Endothelial cell of umbilical vein (primary cell): ENCODE results near the gene UNC5C. TPM values are rescaled to one million over a fixed set of nuclear protein-coding genes. Genes with fewer than 3 reads are reported as not detected.

ENCODE experiments used
- BruUV-seq: library from RNA; stranded (reverse); fragments of 400-500 nt; replicated peaks from 2 replicates; lab custom pipeline; 2021; lab: Mats Ljungman, UMichigan
- CTCF ChIA-PET: fragments of 300-600, 350-600 bp; sonication (Branson Sonifier 250); formaldehyde crosslinking; loops from one replicate; lab custom pipeline; 2021; ENCODE audit warnings: antibody characterized with exemption, inconsistent platforms; lab: Charles Lee
- POLR2A ChIA-PET: fragments of 300-600, 350-600 bp; sonication (Branson Sonifier 250); formaldehyde crosslinking; loops from one replicate; lab custom pipeline; 2021; ENCODE audit warnings: antibody characterized with exemption, inconsistent platforms; lab: Charles Lee
- DNase-seq: peaks from one replicate; pipeline ENCODE4 v3.0.0-alpha.2; 2011; ENCODE audit warnings: low read depth, low spot score
- FAIRE-seq: peaks from 2 replicates; lab custom pipeline; 2011; peaks lifted over from hg19 to GRCh38; lab: Jason Lieb, UNC
- H2AFZ ChIP-seq: 2 replicates; pipeline ENCODE4 v1.6.0; 2012; ENCODE audit warnings: low read depth, low read length, control low read depth, inconsistent platforms
- H3K27ac ChIP-seq: 2 replicates; pipeline ENCODE4 v1.5.1; 2011; ENCODE audit warnings: low read depth, mild to moderate bottlenecking, control low read depth, low read length, moderate library complexity; ENCODE audit not compliant: insufficient read depth
- H3K27me3 ChIP-seq, 2 experiments: 2 replicates each; pipeline versions ENCODE4 v1.6.0 to v1.6.1; 2011; ENCODE audit warnings: low read length in 2 of 2, mixed read lengths in 1 of 2; ENCODE audit not compliant: control insufficient read depth in 2 of 2, insufficient read depth in 2 of 2
- H3K36me3 ChIP-seq, 2 experiments: 2 replicates in 1 of 2; 3 replicates in 1 of 2; pipeline ENCODE4 v1.5.1; 2011; ENCODE audit warnings: low read length in 2 of 2, mild to moderate bottlenecking in 1 of 2, moderate library complexity in 1 of 2; ENCODE audit not compliant: control insufficient read depth in 2 of 2, insufficient read depth in 2 of 2; ENCODE audit errors: extremely low read depth in 1 of 2
- H3K4me1 ChIP-seq: 3 replicates; pipeline ENCODE4 v1.5.1; 2011; ENCODE audit warnings: mild to moderate bottlenecking, low read length; ENCODE audit not compliant: control insufficient read depth, insufficient read depth; ENCODE audit errors: extremely low read depth
- H3K4me2 ChIP-seq: 2 replicates; pipeline ENCODE4 v1.6.1; 2011; ENCODE audit warnings: low read length, control low read depth, mixed read lengths; ENCODE audit not compliant: insufficient read depth
- H3K4me3 ChIP-seq, 3 experiments: fragments of 200-600 bp in 1 of 3; sonication (generic), shearing (Covaris generic) in 1 of 3; replicated peaks in 1 of 3; 2 replicates each; pipeline ENCODE4 v1.5.1; 2011 to 2016; ENCODE audit warnings: control low read depth in 3 of 3, low read length in 3 of 3, mild to moderate bottlenecking in 2 of 3, inconsistent platforms in 1 of 3, low read depth in 1 of 3, moderate library complexity in 1 of 3; ENCODE audit not compliant: insufficient read depth in 1 of 3
- H3K79me2 ChIP-seq: 2 replicates; pipeline ENCODE4 v1.6.0; 2012; ENCODE audit warnings: low read length, inconsistent platforms; ENCODE audit not compliant: control insufficient read depth, insufficient read depth
- H3K9ac ChIP-seq: replicated peaks from 2 replicates; pipeline ENCODE3; 2011; ENCODE audit warnings: low read length, control low read depth; ENCODE audit not compliant: insufficient read depth; ENCODE audit errors: extremely low read depth
- H3K9me1 ChIP-seq: replicated peaks from 3 replicates; pipeline ENCODE4 v1.6.0; 2011; ENCODE audit warnings: mild to moderate bottlenecking, low read length; ENCODE audit not compliant: control insufficient read depth, insufficient read depth; ENCODE audit errors: extremely low read depth
- H3K9me3 ChIP-seq: replicated peaks from 2 replicates; pipeline ENCODE4 v1.5.1; 2012; ENCODE audit warnings: low read length, inconsistent platforms; ENCODE audit not compliant: control insufficient read depth, insufficient read depth
- H4K20me1 ChIP-seq: replicated peaks from 2 replicates; pipeline ENCODE3; 2011; ENCODE audit warnings: mild to moderate bottlenecking, low read length; ENCODE audit not compliant: control insufficient read depth, insufficient read depth; ENCODE audit errors: extremely low read depth
- CTCF ChIP-seq, 2 donors: IDR thresholded peaks; 1 replicate in 1 of 2; 2 replicates in 1 of 2; pipeline ENCODE4 v1.5.1; 2011; ENCODE audit warnings: low read length in 2 of 2, mild to moderate bottlenecking in 2 of 2, moderate library complexity in 2 of 2, control low read depth in 1 of 2, inconsistent platforms in 1 of 2, low read depth in 1 of 2; ENCODE audit not compliant: insufficient read depth in 1 of 2; ENCODE audit errors: extremely low read depth in 1 of 2
- EZH2 ChIP-seq: IDR thresholded peaks from 2 replicates; pipeline ENCODE4 v1.6.1; 2012; ENCODE audit warnings: borderline replicate concordance, low read depth, mild to moderate bottlenecking, moderate library complexity, low read length, inconsistent platforms; ENCODE audit not compliant: severe bottlenecking
- FOS ChIP-seq: IDR thresholded peaks from 2 replicates; pipeline ENCODE4 v1.6.1; 2011; ENCODE audit warnings: mild to moderate bottlenecking, low read length, moderate library complexity, borderline replicate concordance; ENCODE audit not compliant: insufficient read depth
- GATA2 ChIP-seq: IDR thresholded peaks from 2 replicates; pipeline ENCODE4 v1.7.0; 2011; ENCODE audit warnings: low read depth, mild to moderate bottlenecking, moderate library complexity, mixed read lengths, low read length; ENCODE audit not compliant: insufficient read length, insufficient read depth
- JUN ChIP-seq: IDR thresholded peaks from 2 replicates; pipeline ENCODE4 v1.6.1; 2011; ENCODE audit warnings: borderline replicate concordance, low read depth; ENCODE audit not compliant: insufficient read length, insufficient read depth
- MAX ChIP-seq: IDR thresholded peaks from 2 replicates; pipeline ENCODE4 v1.6.1; 2011; ENCODE audit not compliant: insufficient read depth, insufficient read length
- MYC ChIP-seq: IDR thresholded peaks from one replicate; pipeline ENCODE4 v1.6.1; 2011; ENCODE audit warnings: mild to moderate bottlenecking, low read depth, low read length
- POLR2A ChIP-seq: IDR thresholded peaks from 2 replicates; pipeline ENCODE4 v1.6.1; 2012; ENCODE audit warnings: low read depth, mild to moderate bottlenecking, control low read depth, low read length
- POLR2AphosphoS5 ChIP-seq: IDR thresholded peaks from 2 replicates; pipeline ENCODE4 v1.6.1; 2012; ENCODE audit warnings: low read depth, mild to moderate bottlenecking, control low read depth, low read length, moderate library complexity; ENCODE audit not compliant: insufficient read depth
- dilution Hi-C: fragments of 300-500 bp; cut with MboI; formaldehyde crosslinking; loops from one replicate; pipeline ENCODE4 v1.15.0; 2019; ENCODE audit warnings: low sequenced_read_pairs; ENCODE audit not compliant: extremely low pct_ligation_motif_present
- intact Hi-C: fragments of 100-400 bp; cut with micrococcal nuclease; formaldehyde crosslinking; loops from one replicate; pipeline ENCODE4 v1.10.0; 2022
- polyA plus RNA-seq, 4 experiments: library from polyadenylated mRNA; depleted of rRNA in 3 of 4; stranded (reverse) in 3 of 4; unstranded in 1 of 4; fragments of >200 nt; gene quantifications; 2 replicates each; pipeline versions ENCODE4 v1.2.1 to v1.2.3, GENCODE V29; 2011 to 2012; ENCODE audit warnings: missing spikeins in 1 of 4
- total RNA-seq: library from RNA; stranded (reverse); gene quantifications from 2 replicates; pipeline ENCODE4 v1.2.3, GENCODE V29; 2021

The UNC5C gene
- total and polyA plus RNA-seq, 2 donors (not counting 3 experiments of a cell fraction or from before 2014, with no cell fraction given): 0.44 to 0.53 TPM

GRCh38 chr4:95572304-95572991 is 23.7 kb upstream of the UNC5C start:
- peak; percentile 77 for DNase-seq
- Histone ChIP-seq H3K9me1 (no peaks in the 10 kb centered on the region), H3K4me3 (no peak overlapping the region), H3K4me1 (no peaks in the 10 kb centered on the region), H3K79me2 (no peaks in the 10 kb centered on the region), H3K9ac (no peak overlapping the region), H4K20me1 (no peaks in the 10 kb centered on the region), H3K36me3 (no peaks in the 10 kb centered on the region), H3K4me2 (no peak overlapping the region), H3K27me3 (no peaks in the 10 kb centered on the region), H2AFZ (no peak overlapping the region), H3K27ac (no peak overlapping the region), H3K9me3 (no peaks in the 10 kb centered on the region)
- dilution Hi-C loops: no loop called here
- peak; percentile 68 for FAIRE-seq
- BruUV-seq: no TSS peak
- no peak for TF ChIP-seq POLR2AphosphoS5
- TF ChIP-seq GATA2: no peak
- peak; percentile 48 for TF ChIP-seq MAX
- ChIA-PET CTCF (interaction anchor here (0.7 to 1.1 kb wide), 2 partner anchors 36 to 62 kb away, joined by 3 read pairs; no protein-coding TSS in a partner anchor), POLR2A (no interaction called here)
- intact Hi-C loops: no loop called here

- Histone ChIP-seq H3K9me3 (no peaks in the 10 kb centered on the region), H3K4me2 (no peak overlapping the region), H3K36me3 (no peaks in the 10 kb centered on the region), H3K79me2 (no peaks in the 10 kb centered on the region), H4K20me1 (no peaks in the 10 kb centered on the region), H3K27ac (no peak overlapping the region), H2AFZ (no peak overlapping the region), H3K9ac (no peak overlapping the region), H3K4me3 (no peak overlapping the region), H3K9me1 (no peaks in the 10 kb centered on the region), H3K27me3 (no peaks in the 10 kb centered on the region), H3K4me1 (no peaks in the 10 kb centered on the region)
- FAIRE-seq (no peak), DNase-seq (no peak)
- ChIA-PET CTCF (interaction anchor here (1.1 kb wide), 1 partner anchor 61 kb away, joined by 3 read pairs; no protein-coding TSS in a partner anchor), POLR2A (no interaction called here)
- TF ChIP-seq MAX (no peak), JUN (no peak), POLR2A (no peak), EZH2 (no peak), CTCF (IDR thresholded peaks at IDR 0.05; ENCODE audit: extremely low read depth in 1 of 2, insufficient read depth in 1 of 2, low read depth in 1 of 2, low read length in 2 of 2) (no peak), FOS (no peak), POLR2AphosphoS5 (no peak), MYC (no peak), GATA2 (no peak)
- dilution Hi-C loops (no loop called here), intact Hi-C loops (no loop called here)
- no TSS peak for BruUV-seq
These were observed 22.8 kb upstream of the UNC5C start for GRCh38 chr4:95571577-95571976.
